ENCODE results near the gene MYO9B. TPM values are rescaled to one million over a fixed set of nuclear protein-coding genes. Genes with fewer than 3 reads are reported as not detected.

The MYO9B gene, protein sequence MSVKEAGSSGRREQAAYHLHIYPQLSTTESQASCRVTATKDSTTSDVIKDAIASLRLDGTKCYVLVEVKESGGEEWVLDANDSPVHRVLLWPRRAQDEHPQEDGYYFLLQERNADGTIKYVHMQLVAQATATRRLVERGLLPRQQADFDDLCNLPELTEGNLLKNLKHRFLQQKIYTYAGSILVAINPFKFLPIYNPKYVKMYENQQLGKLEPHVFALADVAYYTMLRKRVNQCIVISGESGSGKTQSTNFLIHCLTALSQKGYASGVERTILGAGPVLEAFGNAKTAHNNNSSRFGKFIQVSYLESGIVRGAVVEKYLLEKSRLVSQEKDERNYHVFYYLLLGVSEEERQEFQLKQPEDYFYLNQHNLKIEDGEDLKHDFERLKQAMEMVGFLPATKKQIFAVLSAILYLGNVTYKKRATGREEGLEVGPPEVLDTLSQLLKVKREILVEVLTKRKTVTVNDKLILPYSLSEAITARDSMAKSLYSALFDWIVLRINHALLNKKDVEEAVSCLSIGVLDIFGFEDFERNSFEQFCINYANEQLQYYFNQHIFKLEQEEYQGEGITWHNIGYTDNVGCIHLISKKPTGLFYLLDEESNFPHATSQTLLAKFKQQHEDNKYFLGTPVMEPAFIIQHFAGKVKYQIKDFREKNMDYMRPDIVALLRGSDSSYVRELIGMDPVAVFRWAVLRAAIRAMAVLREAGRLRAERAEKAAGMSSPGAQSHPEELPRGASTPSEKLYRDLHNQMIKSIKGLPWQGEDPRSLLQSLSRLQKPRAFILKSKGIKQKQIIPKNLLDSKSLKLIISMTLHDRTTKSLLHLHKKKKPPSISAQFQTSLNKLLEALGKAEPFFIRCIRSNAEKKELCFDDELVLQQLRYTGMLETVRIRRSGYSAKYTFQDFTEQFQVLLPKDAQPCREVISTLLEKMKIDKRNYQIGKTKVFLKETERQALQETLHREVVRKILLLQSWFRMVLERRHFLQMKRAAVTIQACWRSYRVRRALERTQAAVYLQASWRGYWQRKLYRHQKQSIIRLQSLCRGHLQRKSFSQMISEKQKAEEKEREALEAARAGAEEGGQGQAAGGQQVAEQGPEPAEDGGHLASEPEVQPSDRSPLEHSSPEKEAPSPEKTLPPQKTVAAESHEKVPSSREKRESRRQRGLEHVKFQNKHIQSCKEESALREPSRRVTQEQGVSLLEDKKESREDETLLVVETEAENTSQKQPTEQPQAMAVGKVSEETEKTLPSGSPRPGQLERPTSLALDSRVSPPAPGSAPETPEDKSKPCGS (N-terminal part only)
- 100 to 1,000 TPM; 149 to 152 TPM for total RNA-seq

DNA sequence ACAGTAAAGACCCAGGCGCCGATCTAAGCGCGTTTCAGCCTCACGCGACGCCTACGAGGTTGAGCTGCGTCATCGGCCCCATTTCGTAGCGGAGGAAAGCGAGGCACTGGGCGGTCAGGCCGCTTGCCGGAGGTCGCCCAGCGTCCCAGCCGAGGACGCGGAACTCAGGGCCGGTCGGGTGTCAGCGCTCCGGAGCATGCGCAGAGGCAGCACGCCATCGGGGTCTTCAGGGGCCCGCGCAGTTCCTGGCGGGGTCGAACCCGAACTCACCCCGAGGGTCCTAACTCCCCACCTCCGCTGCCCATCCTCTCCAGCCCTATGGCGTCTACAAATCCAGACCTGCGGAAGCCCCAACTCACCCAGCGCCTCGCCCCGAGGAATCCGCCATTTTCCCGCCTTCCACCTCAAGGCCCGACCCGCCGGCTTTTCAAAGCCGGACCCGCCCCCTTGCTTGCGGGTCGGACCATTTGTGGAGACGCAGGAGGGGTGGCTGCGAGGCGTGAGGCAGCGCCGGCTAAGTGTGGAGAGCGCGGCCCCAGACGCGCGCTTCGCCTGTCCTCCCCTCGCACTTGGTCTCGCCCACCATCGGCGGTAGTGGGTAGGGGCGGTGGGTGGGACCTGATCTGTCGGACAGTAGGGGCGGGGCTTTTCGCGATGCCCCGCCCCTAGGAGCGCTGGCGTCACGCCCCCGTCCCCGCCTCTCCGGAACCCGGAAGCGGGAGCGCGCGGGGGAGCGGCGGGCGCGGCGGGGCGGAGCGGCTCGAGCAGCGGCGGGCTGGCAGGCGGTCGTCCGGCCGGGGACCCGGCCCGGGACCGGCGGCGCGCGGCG is at the start of gene MYO9B, which contains the start of gene HAUS8:
Gene MYO9B (plus strand): TSS at position 743 of the 829 bp plus-strand sequence. CDS start 25,941 bp downstream, outside the sequence.
Gene HAUS8 (minus strand): TSS at position 418 of the 829 bp plus-strand sequence. CDS start 30 bp downstream, at position 388.
- Mint-ChIP-seq H3K4me1 (peaks cover 33% of the 10 kb centered on the region), H3K4me3 (peak within 1 kb of the TSS; percentile 99), H3K36me3 (ENCODE audit: low read depth) (peaks cover 54% of the 10 kb centered on the region), H3K27me3 (no peaks in the 10 kb centered on the region), H3K9me3 (no peaks in the 10 kb centered on the region), H3K27ac (peak within 1 kb of the TSS; percentile 97)
- peak; percentile 80 for ATAC-seq (replicated peaks)

DNA sequence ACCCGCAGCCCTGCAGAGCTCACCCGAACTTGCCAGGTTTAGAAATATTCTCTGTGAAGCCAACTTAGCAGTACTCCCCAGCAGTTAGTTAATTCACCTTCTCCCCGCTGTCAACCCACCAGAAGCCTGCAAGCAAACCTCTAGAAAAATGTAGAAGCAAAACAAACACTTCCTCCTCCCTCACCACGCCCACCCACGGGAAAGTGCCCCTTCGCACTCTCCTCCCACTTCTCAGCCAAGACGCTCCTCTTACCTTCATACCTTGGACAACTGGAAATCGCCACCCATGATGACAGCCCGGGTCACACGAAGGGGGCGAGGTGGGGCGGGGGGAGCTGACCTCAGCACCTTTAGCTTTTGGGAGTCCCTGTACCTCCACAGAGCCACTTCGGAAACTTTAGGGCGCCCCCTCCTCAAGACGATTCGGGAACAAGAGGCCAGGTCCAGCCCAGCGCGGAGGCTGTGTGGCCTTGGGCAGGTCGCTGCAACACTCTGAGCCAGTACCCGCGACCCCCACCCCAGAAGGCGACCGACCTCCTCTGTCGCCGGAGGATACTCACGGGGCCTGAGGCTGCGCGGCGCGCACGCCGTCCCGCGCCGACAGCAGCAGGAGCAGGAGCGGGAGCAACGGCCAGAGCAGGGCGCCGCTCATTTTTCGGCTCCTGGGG is 49.5 kb upstream of the MYO9B start:
- ATAC-seq (replicated peaks) = peak; percentile 23
- Mint-ChIP-seq H3K27ac (no peak overlapping the region), H3K4me3 (peak overlapping the region; percentile 74), H3K9me3 (peaks cover 10% of the 10 kb centered on the region), H3K4me1 (peaks cover 5% of the 10 kb centered on the region), H3K36me3 (ENCODE audit: low read depth) (no peaks in the 10 kb centered on the region), H3K27me3 (peaks cover 43% of the 10 kb centered on the region)

DNA sequence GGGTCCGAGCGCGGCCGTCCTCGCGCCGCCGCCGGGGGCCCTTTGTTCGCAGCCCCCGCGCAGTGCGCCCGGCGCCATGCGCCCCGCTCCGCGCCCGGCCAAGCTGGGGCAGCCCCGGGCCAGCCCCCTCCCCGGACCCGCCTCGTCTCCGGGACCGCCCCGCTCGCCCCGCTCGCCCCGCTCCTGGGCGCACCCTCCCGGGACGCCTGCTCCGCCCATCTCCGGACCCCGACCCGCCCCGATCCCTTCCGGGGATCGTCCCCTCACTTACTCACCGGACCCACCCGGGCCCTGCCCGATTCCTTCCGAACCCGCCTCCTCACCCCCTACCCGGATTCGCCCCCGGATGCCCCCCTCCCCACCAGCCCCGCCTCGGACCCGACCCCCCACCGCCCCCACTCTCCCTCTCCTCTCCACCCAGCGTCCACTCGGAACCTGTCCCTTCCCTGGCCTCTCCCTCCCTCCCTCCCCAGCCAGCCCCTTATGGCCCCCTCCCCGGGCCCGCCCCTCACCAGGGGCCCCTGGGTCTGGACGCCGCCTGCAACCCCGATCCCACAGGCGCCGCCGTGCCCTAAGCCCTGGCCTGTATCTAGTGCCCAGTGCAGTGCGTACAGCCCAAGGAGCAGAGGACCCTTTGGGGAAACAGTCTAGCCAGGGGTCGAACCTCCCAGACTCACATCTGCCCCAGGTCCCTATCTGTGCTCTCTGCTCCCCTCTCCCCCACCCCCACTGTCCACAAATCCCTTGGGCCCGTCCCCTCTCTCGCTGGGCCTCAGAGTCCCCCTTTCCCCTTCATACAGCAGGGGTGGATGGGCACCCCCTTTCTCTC is 48.7 kb upstream of the MYO9B start, which contains the start of gene CPAMD8:
Gene CPAMD8 (minus strand): TSS at position 105 of the 829 bp plus-strand sequence. CDS start 168 bp downstream, outside the sequence.
- no peaks in the 10 kb centered on the region for H3K36me3 Mint-ChIP-seq (ENCODE audit: low read depth)
- peaks cover 10% of the 10 kb centered on the region for H3K9me3 Mint-ChIP-seq
- H3K27me3 Mint-ChIP-seq = peaks cover 43% of the 10 kb centered on the region
- peaks cover 5% of the 10 kb centered on the region for H3K4me1 Mint-ChIP-seq
- no peak within 1 kb of the TSS for H3K27ac Mint-ChIP-seq
- H3K4me3 Mint-ChIP-seq = peak within 1 kb of the TSS; percentile 74
- no peak for ATAC-seq (replicated peaks)

DNA sequence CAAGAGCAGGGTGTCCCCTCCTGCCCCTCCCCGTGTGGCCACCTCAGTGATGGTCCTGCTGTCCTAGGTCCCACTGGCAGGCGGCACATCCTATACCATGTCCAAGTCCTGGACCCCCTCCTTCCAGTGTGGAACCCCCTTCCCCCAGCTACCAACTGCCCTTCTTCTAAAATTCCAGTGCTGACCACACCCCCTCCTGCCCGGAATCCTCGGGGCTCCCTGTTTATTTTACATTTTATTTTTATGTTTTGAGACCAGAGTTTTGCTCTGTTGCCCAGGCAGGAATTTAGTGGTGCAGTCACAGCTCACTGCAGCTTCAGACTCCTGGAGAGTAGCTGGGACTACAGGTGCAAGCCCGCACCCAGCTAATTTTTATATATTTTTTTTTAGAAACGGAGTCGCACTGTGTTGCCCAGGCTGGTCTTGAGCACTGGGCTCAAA is 48.0 kb upstream of the MYO9B start:
- H3K4me3 Mint-ChIP-seq = peak overlapping the region; percentile 27
- ATAC-seq (replicated peaks) = no peak
- H3K36me3 Mint-ChIP-seq (ENCODE audit: low read depth) = no peaks in the 10 kb centered on the region
- peaks cover 47% of the 10 kb centered on the region for H3K27me3 Mint-ChIP-seq
- H3K4me1 Mint-ChIP-seq = peaks cover 5% of the 10 kb centered on the region
- H3K27ac Mint-ChIP-seq = no peak overlapping the region
- peaks cover 10% of the 10 kb centered on the region for H3K9me3 Mint-ChIP-seq

DNA sequence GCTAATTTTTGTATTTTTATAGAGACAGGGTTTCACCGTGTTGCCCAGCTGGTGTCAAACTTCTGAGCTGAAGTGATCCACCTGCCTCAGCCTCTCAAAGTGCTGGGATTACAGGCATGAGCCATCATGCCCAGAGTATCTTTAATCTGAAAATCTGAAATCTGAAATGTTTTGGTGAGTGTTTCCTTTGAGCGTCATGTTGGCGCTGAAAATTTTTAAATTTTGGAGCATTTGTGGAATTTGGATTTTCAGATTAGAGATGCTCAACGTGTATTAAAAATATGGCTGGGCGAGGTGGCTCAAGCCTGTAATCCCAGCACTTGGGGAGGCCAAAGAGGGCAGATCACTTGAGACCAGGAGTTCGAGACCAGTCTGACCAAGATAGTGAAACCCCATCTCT is 43.8 kb upstream of the MYO9B start:
- Mint-ChIP-seq H3K9me3 (no peaks in the 10 kb centered on the region), H3K4me1 (no peaks in the 10 kb centered on the region), H3K27ac (no peak overlapping the region), H3K4me3 (no peak overlapping the region), H3K36me3 (ENCODE audit: low read depth) (no peaks in the 10 kb centered on the region), H3K27me3 (peaks cover 22% of the 10 kb centered on the region)
- ATAC-seq (replicated peaks) = no peak

- H3K27ac Mint-ChIP-seq = no peak overlapping the region
- no peaks in the 10 kb centered on the region for H3K9me3 Mint-ChIP-seq
- H3K27me3 Mint-ChIP-seq = peaks cover 15% of the 10 kb centered on the region
- ATAC-seq (replicated peaks) = no peak
- H3K4me3 Mint-ChIP-seq = no peak overlapping the region
- no peaks in the 10 kb centered on the region for H3K4me1 Mint-ChIP-seq
- H3K36me3 Mint-ChIP-seq (ENCODE audit: low read depth) = no peaks in the 10 kb centered on the region
These were observed 39.6 kb upstream of the MYO9B start for GRCh38 chr19:17035842-17036424.

- H3K9me3 Mint-ChIP-seq = no peaks in the 10 kb centered on the region
- ATAC-seq (replicated peaks) = no peak
- H3K27me3 Mint-ChIP-seq = peaks cover 16% of the 10 kb centered on the region
- no peaks in the 10 kb centered on the region for H3K4me1 Mint-ChIP-seq
- no peaks in the 10 kb centered on the region for H3K36me3 Mint-ChIP-seq (ENCODE audit: low read depth)
- H3K4me3 Mint-ChIP-seq = no peak overlapping the region
- no peak overlapping the region for H3K27ac Mint-ChIP-seq
These were observed 38.9 kb upstream of the MYO9B start for GRCh38 chr19:17036640-17037039.

- H3K4me3 Mint-ChIP-seq = no peak overlapping the region
- H3K9me3 Mint-ChIP-seq = no peaks in the 10 kb centered on the region
- no peak overlapping the region for H3K27ac Mint-ChIP-seq
- no peaks in the 10 kb centered on the region for H3K36me3 Mint-ChIP-seq (ENCODE audit: low read depth)
- ATAC-seq (replicated peaks) = no peak
- H3K4me1 Mint-ChIP-seq = no peaks in the 10 kb centered on the region
- peaks cover 18% of the 10 kb centered on the region for H3K27me3 Mint-ChIP-seq
These were observed 38.4 kb upstream of the MYO9B start for GRCh38 chr19:17037184-17037583.

- Mint-ChIP-seq H3K4me1 (no peaks in the 10 kb centered on the region), H3K36me3 (ENCODE audit: low read depth) (no peaks in the 10 kb centered on the region), H3K27me3 (peaks cover 14% of the 10 kb centered on the region), H3K9me3 (no peaks in the 10 kb centered on the region), H3K27ac (no peak overlapping the region), H3K4me3 (no peak overlapping the region)
- no peak for ATAC-seq (replicated peaks)
These were observed 37.5 kb upstream of the MYO9B start for GRCh38 chr19:17037966-17038500.

DNA sequence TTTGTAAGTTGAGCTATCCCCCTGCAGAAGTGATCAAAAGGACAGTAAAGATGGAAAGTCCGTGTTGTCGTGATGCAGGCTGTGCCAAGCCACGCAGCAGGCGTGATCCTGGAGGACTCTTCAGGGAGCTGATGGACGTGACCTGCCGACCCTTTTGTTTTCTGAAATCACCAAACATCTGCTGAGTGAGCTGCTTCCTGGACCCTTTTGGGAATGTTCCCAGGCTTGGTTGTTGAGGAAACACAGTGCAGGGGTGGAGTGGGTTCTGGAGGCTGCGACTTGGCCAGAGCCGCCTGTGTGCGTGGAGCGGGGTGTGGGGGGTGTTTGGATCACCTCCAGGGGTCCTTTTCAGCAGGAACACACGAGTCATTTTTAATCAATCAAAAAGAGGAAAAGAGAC is 33.6 kb upstream of the MYO9B start:
- Mint-ChIP-seq H3K27me3 (peaks cover 14% of the 10 kb centered on the region), H3K4me1 (no peaks in the 10 kb centered on the region), H3K4me3 (no peak overlapping the region), H3K36me3 (ENCODE audit: low read depth) (no peaks in the 10 kb centered on the region), H3K27ac (no peak overlapping the region), H3K9me3 (no peaks in the 10 kb centered on the region)
- ATAC-seq (replicated peaks) = no peak

- no peak for ATAC-seq (replicated peaks)
- Mint-ChIP-seq H3K36me3 (ENCODE audit: low read depth) (peaks cover 10% of the 10 kb centered on the region), H3K9me3 (no peaks in the 10 kb centered on the region), H3K27me3 (peaks cover 9% of the 10 kb centered on the region), H3K4me1 (no peaks in the 10 kb centered on the region), H3K4me3 (no peak overlapping the region), H3K27ac (no peak overlapping the region)
These were observed 31.8 kb upstream of the MYO9B start for GRCh38 chr19:17043744-17044143.
